ENCODE measurements around the gene COPS7A.

The COPS7A gene

GRCh38 chr12:6723607-6724408 lies at the start of gene COPS7A:
TSS of gene COPS7A (plus strand) at chr12:6724046. CDS start at chr12:6724657, 611 bp downstream.
- DNase-seq (ENCODE audit: low spot score), result peak; percentile 98

DNA sequence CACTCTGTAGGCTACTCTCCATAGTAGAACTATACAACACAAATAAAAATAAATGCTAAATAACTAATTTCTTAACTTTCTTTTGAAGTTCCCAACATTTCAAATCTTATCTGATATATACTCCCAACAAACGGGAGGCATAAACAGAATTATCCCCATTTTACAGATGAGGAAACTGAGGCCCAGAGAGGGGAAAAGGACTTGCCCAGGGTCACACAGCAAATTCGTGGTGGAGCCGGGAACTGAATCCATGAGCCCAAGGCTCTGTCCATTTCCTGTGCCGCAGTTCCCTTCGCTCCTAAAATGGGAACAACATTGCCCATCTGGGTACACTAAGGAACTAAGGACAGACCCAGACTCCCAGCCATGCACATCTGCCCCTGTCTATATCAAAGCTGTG lies 46.9 kb upstream of the COPS7A start:
- DNase-seq (ENCODE audit: low spot score), result no peak

GRCh38 chr12:6684609-6685008 lies 39.2 kb upstream of the COPS7A start:
- no peak for DNase-seq (ENCODE audit: low spot score)

GRCh38 chr12:6685814-6686213 lies 38.0 kb upstream of the COPS7A start:
- DNase-seq (ENCODE audit: low spot score), result no peak

- peak; percentile 92 for DNase-seq (ENCODE audit: low spot score)
These were observed 35.3 kb upstream of the COPS7A start for GRCh38 chr12:6688543-6688998.

- peak; percentile 100 for DNase-seq (ENCODE audit: low spot score)
These were observed 34.6 kb upstream of the COPS7A start, which contains the start of gene ZNF384 for GRCh38 chr12:6688999-6689882. TSS of gene ZNF384 (minus strand) at chr12:6689375. CDS start at chr12:6679520, 9,855 bp downstream.

DNA sequence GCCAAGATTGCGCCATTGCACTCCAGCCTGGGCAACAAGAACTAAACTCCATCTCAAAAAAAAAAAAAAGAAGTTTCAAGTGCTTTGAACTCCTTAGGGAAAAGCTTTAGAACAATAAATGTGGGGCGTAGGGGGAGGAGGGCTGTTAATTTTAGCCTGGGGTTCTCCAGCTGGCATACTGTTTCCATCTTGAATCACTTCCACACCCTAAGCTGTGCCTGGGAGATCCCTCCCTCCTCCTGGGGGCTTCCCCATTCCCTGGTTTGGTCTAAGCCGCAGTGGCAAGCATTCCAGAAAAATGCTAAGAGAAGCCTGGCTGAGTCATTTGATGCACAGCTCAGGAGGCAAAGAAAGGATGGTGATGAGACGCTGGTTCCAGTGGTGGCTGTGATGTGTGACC lies 32.4 kb upstream of the COPS7A start:
- DNase-seq (ENCODE audit: low spot score), result no peak

DNA sequence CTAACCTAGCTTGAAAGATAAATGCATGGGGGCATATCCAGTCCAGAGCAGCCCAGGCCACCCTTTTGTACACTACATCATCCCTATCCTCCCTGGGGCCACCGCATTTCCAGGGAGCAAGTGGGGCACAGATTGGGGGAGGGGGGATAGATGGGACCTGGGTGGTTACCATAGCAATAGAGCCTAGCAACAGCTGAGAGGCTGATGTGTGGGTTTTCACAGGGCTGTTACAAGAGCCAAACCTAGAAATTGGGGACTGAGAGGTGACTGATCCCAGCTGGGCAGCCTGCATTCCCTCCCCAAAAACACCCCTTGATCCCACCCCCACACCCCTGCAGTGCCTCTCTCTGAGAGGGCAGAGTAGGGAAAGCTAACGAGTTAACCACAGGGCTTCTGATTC lies 31.0 kb upstream of the COPS7A start:
- no peak for DNase-seq (ENCODE audit: low spot score)

GRCh38 chr12:6693832-6694355 lies 30.0 kb upstream of the COPS7A start:
- DNase-seq (ENCODE audit: low spot score), result no peak

- DNase-seq (ENCODE audit: low spot score), result no peak
These were observed 29.1 kb upstream of the COPS7A start for GRCh38 chr12:6694701-6695100.

GRCh38 chr12:6695313-6696045 lies 28.4 kb upstream of the COPS7A start:
- no peak for DNase-seq (ENCODE audit: low spot score)

- no peak for DNase-seq (ENCODE audit: low spot score)
These were observed 26.9 kb upstream of the COPS7A start for GRCh38 chr12:6696690-6697583.

GRCh38 chr12:6697584-6698351 lies 26.1 kb upstream of the COPS7A start:
- DNase-seq (ENCODE audit: low spot score), result no peak

DNA sequence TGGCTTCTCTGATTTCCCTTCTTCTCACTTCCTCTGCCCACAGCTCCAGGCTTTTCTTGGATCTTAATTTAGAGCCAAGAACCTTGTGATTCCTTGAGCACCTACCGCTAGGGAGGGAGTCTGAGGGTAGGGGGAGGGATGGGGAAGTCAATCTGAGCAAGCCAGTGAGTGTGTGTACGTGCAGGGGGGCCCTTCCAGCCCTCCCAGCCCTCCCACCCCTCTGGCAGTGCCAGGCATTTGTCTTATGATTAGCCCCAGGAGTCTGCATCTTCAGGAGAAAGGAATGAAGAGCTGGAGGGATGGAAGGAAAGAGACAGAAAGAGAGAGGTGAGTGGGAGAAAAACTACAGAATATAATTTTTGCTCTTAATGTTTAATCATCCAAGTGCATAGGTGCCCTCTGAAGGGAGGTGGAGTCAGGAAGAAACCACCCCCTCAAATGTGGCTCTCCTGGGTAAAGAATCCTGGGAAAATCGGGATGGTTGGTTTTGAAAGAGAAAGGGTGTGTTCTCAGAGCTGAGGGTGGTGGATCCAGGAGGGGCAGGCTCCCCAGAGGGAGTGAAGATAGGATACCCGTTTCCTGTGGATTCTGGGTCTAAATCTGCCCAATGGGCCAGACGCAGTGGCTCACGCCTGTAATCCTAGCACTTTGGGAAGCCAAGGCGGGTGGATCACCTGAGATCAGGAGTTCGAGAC lies 25.3 kb upstream of the COPS7A start:
- peak; percentile 76 for DNase-seq (ENCODE audit: low spot score)

DNA sequence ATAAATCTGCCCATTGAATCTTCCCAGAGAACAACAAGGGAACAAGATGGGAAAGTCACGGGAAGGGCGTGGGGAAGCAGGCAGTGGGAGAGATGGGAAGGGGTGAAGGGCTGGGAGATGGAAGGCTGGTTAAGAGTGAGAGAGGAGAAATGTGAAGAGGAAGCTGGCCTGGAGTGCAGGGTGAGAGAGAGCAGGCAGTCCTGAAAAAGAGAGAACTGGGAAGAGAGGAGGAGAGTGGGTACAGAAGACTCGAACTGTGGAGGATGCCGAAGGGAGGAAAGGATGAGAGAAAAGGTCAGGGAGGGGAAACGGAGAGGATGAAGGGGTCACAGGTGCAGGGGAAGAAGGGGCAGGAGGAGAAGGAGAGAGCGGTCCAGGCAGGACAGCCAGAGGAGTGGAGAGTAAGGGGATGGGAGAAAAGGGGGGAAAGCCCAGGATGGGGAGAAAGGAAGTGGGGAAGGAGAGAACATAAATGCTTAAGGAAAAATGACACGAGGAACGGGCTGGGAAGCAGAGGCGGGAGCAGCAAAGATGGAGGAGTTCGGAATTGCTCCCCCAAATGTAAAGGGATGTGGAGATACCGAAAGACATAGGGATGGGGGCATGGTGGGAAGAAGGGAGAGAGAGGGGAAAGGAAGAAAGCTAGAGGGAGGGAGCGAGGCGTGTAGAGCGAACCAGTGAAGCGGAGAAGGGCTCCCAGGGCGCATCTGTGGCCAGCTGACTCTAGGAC lies 24.4 kb upstream of the COPS7A start:
- DNase-seq (ENCODE audit: low spot score), result no peak

DNA sequence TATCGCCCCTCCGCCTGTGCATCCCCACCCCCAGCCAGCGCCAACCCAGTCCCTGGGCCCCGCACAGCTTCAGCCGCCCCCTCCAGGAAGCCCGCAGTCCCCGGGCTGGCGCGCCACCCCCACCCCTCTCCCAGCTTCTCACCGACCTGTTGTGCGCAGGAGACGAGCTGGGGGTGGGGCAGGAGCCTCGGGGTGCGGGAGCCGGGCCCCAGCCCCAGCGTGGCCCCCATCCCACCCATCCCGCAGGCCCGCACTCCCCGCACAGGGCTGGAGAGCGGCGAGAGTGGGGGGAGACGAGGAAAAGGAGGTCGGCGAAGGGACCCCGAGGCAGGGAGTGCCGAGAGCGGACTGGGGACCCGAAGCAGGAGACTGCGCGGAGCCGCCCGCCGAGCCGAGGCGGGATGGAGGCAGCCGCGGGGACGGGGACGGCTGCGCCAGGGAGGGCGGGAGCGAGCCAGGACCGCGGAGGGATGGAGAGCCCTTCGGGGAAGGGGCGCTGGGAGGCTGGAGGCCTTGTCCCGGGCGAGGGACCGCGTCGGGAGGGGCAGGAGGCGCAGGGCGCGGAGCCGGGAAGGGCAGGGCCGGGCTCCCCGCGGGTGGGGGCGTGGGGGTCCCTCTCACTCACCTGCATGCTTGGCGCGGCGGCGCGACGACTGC lies 23.7 kb upstream of the COPS7A start:
- peak; percentile 43 for DNase-seq (ENCODE audit: low spot score)

GRCh38 chr12:6700646-6701051 lies 23.2 kb upstream of the COPS7A start, which contains the start of gene PIANP:
TSS of gene PIANP (minus strand) at chr12:6700815. CDS start at chr12:6698061, 2,754 bp downstream.
- DNase-seq (ENCODE audit: low spot score), result peak; percentile 21
